OCI-LY1 (cell line): ENCODE data around the gene SUFU.

Experiments used
- H2AFZ ChIP-seq: fragments of 200-600 bp; sonication (generic), shearing (Covaris generic); 2 replicates; pipeline ENCODE4 v1.6.0; 2014; ENCODE audit warnings: antibody characterized with exemption, mild to moderate bottlenecking, low read length
- H3F3A ChIP-seq: fragments of 200-600 bp; sonication (generic), shearing (Covaris generic); 2 replicates; pipeline ENCODE4 v1.6.0; 2014; ENCODE audit warnings: mild to moderate bottlenecking, antibody characterized with exemption, low read length, moderate library complexity; ENCODE audit not compliant: insufficient read depth
- H3K27ac ChIP-seq: fragments of 200-600 bp; sonication (generic); 2 replicates; pipeline ENCODE4 v1.5.1; 2014; ENCODE audit warnings: low read length, mixed run types, mild to moderate bottlenecking, low read depth; ENCODE audit not compliant: poor library complexity, severe bottlenecking
- H3K27me3 ChIP-seq: fragments of 200-600 bp; sonication (generic); 2 replicates; pipeline ENCODE4 v1.6.0; 2014; ENCODE audit warnings: antibody characterized with exemption, mild to moderate bottlenecking, low read length, moderate library complexity; ENCODE audit not compliant: insufficient read depth
- H3K36me3 ChIP-seq: fragments of 200-600 bp; sonication (generic); 2 replicates; pipeline ENCODE4 v1.6.1; 2014; ENCODE audit warnings: mild to moderate bottlenecking, antibody characterized with exemption, low read length, moderate library complexity, mixed read lengths; ENCODE audit not compliant: insufficient read depth
- H3K4me1 ChIP-seq: fragments of 200-600 bp; sonication (generic); 2 replicates; pipeline ENCODE4 v1.5.1; 2014; ENCODE audit warnings: mild to moderate bottlenecking, low read length, moderate library complexity; ENCODE audit not compliant: insufficient read depth, severe bottlenecking
- H3K4me2 ChIP-seq: fragments of 200-600 bp; sonication (generic), shearing (Covaris generic); 2 replicates; pipeline ENCODE4 v1.6.1; 2014; ENCODE audit warnings: low read length
- H3K4me3 ChIP-seq: fragments of 200-600 bp; sonication (generic); 2 replicates; pipeline ENCODE4 v1.5.1; 2014; ENCODE audit warnings: low read length, low read depth, mild to moderate bottlenecking, mixed read lengths; ENCODE audit not compliant: poor library complexity, severe bottlenecking
- H3K79me2 ChIP-seq: fragments of 200-600 bp; shearing (Covaris generic); 2 replicates; pipeline ENCODE4 v1.6.1; 2016; ENCODE audit warnings: mixed run types, low read length, mixed read lengths; ENCODE audit not compliant: insufficient read depth
- H3K9ac ChIP-seq: fragments of 200-600 bp; sonication (generic), shearing (Covaris generic); 2 replicates; pipeline ENCODE4 v1.6.1; 2014; ENCODE audit warnings: mild to moderate bottlenecking, low read length, mixed read lengths
- H3K9me2 ChIP-seq: fragments of 200-600 bp; sonication (generic), shearing (Covaris generic); 2 replicates; pipeline ENCODE4 v1.6.1; 2014; ENCODE audit warnings: low read depth, mild to moderate bottlenecking, low read length, mixed read lengths
- H3K9me3 ChIP-seq: fragments of 200-600 bp; shearing (Covaris generic); 2 replicates; pipeline ENCODE4 v1.6.1; 2014; ENCODE audit warnings: low read length, mixed read lengths
- H4K20me1 ChIP-seq: fragments of 200-600 bp; sonication (generic), shearing (Covaris generic); 2 replicates; pipeline ENCODE4 v1.6.0; 2016; ENCODE audit warnings: mild to moderate bottlenecking, low read length; ENCODE audit not compliant: insufficient read depth
- CTCF ChIP-seq: fragments of 200-600 bp; sonication (generic), shearing (Covaris generic); IDR thresholded peaks from 2 replicates; pipeline ENCODE4 v1.5.1; 2017; ENCODE audit warnings: mild to moderate bottlenecking, antibody characterized with exemption, low read length, moderate library complexity, mixed read lengths
- EZH2 ChIP-seq: fragments of 200-600 bp; sonication (generic), shearing (Covaris generic); IDR thresholded peaks from 2 replicates; pipeline ENCODE4 v1.8.0; 2017; ENCODE audit warnings: borderline replicate concordance, mixed run types, mild to moderate bottlenecking, antibody characterized with exemption, low read length, moderate library complexity, mixed read lengths

Gene SUFU

GRCh38 chr10:102475451-102476040 is 28.2 kb upstream of the SUFU start:
- Histone ChIP-seq H3K36me3 (peaks cover 13% of the 10 kb centered on the region; the same call in 1 of the 2 replicates), H2AFZ (no peak overlapping the region), H3K27me3 (no peaks in the 10 kb centered on the region), H3K79me2 (no peaks in the 10 kb centered on the region), H3K4me3 (no peak overlapping the region), H3K27ac (no peak overlapping the region), H3K4me2 (no peak overlapping the region), H3F3A (no peaks in the 10 kb centered on the region), H3K9ac (no peak overlapping the region), H3K9me2 (no peaks in the 10 kb centered on the region), H4K20me1 (no peaks in the 10 kb centered on the region), H3K9me3 (no peaks in the 10 kb centered on the region), H3K4me1 (no peaks in the 10 kb centered on the region)
- no peak for TF ChIP-seq EZH2
- TF ChIP-seq CTCF, result no peak

GRCh38 chr10:102476466-102477141 is 27.2 kb upstream of the SUFU start:
- no peak for TF ChIP-seq CTCF
- TF ChIP-seq EZH2, result no peak
- no peak overlapping the region for H3K4me3 ChIP-seq

GRCh38 chr10:102479651-102480050 is 24.1 kb upstream of the SUFU start:
- no peaks in the 10 kb centered on the region for H3K79me2 ChIP-seq
- no peak overlapping the region for H3K4me2 ChIP-seq
- no peaks in the 10 kb centered on the region for H3F3A ChIP-seq
- H2AFZ ChIP-seq, result no peak overlapping the region
- no peaks in the 10 kb centered on the region for H3K9me3 ChIP-seq
- H3K9ac ChIP-seq, result no peak overlapping the region
- no peaks in the 10 kb centered on the region for H3K27me3 ChIP-seq
- no peaks in the 10 kb centered on the region for H3K4me1 ChIP-seq
- no peaks in the 10 kb centered on the region for H3K9me2 ChIP-seq
- H3K4me3 ChIP-seq, result no peak overlapping the region
- H4K20me1 ChIP-seq, result no peaks in the 10 kb centered on the region
- TF ChIP-seq CTCF, result no peak
- no peak for TF ChIP-seq EZH2
- no peak overlapping the region for H3K27ac ChIP-seq
- H3K36me3 ChIP-seq, result peaks cover 50% of the 10 kb centered on the region

More at GRCh38 chr10:102476466-102477141, 27.2 kb upstream of the SUFU start:
- H3K9me2 ChIP-seq, result no peaks in the 10 kb centered on the region
- no peak overlapping the region for H3K4me2 ChIP-seq
- H3K27ac ChIP-seq, result no peak overlapping the region
- H3K9me3 ChIP-seq, result no peaks in the 10 kb centered on the region
- H3K4me1 ChIP-seq, result no peaks in the 10 kb centered on the region
- H4K20me1 ChIP-seq, result no peaks in the 10 kb centered on the region
- H3K9ac ChIP-seq, result no peak overlapping the region
- peaks cover 23% of the 10 kb centered on the region; the same call in 1 of the 2 replicates for H3K36me3 ChIP-seq
- no peak overlapping the region for H2AFZ ChIP-seq
- no peaks in the 10 kb centered on the region for H3K79me2 ChIP-seq
- no peaks in the 10 kb centered on the region for H3K27me3 ChIP-seq
- no peaks in the 10 kb centered on the region for H3F3A ChIP-seq
